Transverse colon (tissue), 4 donors: Measurements from ENCODE around the gene USP24. TPM values are rescaled to one million over a fixed set of nuclear protein-coding genes. Genes with fewer than 3 reads are reported as not detected.

Source experiments
- DNase-seq: peaks from one replicate; pipeline ENCODE4 v3.0.0-alpha.2; 2019
- H3K27ac ChIP-seq, 4 donors: fragments of 200-600 bp; sonication (generic); 2 replicates each; pipeline ENCODE4 v1.5.1; 2016 to 2018; ENCODE audit warnings: inconsistent platforms in 4 of 4
- H3K27me3 ChIP-seq: fragments of 200-600 bp; sonication (generic); 2 replicates; pipeline ENCODE4 v1.5.1; 2017; ENCODE audit warnings: inconsistent platforms
- H3K36me3 ChIP-seq, 4 donors: fragments of 200-600 bp; sonication (generic); 2 replicates each; pipeline ENCODE4 v1.5.1; 2017 to 2019; ENCODE audit warnings: inconsistent platforms in 4 of 4
- H3K4me1 ChIP-seq, 4 donors: fragments of 200-600 bp; sonication (generic); 2 replicates each; pipeline ENCODE4 v1.5.1; 2017 to 2020; ENCODE audit warnings: inconsistent platforms in 4 of 4
- H3K4me3 ChIP-seq, 4 donors: fragments of 200-600 bp; sonication (generic); 1 replicate in 1 of 4; 2 replicates in 3 of 4; pipeline versions ENCODE4 v1.5.1 to v1.6.1; 2017 to 2019; ENCODE audit warnings: inconsistent platforms in 4 of 4
- H3K9me3 ChIP-seq, 2 donors: fragments of 200-600 bp; sonication (generic); 2 replicates each; pipeline ENCODE4 v1.5.1; 2017 to 2019; ENCODE audit warnings: inconsistent platforms in 2 of 2
- CTCF ChIP-seq, 5 experiments: fragments of 200-600 bp in 3 of 5; fragments of 450-650 bp in 2 of 5; sonication (generic) in 3 of 5; IDR thresholded peaks; 1 replicate in 2 of 5; 2 replicates in 3 of 5; pipeline ENCODE4 v1.5.1; 2016 to 2017; ENCODE audit warnings: antibody characterized with exemption in 5 of 5, inconsistent platforms in 3 of 5, mild to moderate bottlenecking in 2 of 5, moderate library complexity in 1 of 5
- EP300 ChIP-seq: sonication (generic); formaldehyde crosslinking; IDR thresholded peaks from one replicate; pipeline ENCODE4 v1.6.1; 2017; ENCODE audit warnings: antibody characterized with exemption, low read depth
- POLR2A ChIP-seq: fragments of 450-650 bp; IDR thresholded peaks from one replicate; pipeline ENCODE4 v1.6.1; 2016; ENCODE audit warnings: antibody characterized with exemption, mild to moderate bottlenecking, moderate library complexity
- POLR2AphosphoS5 ChIP-seq, 3 donors: sonication (generic); formaldehyde crosslinking; IDR thresholded peaks; one replicate each; pipeline ENCODE4 v1.6.1; 2016; ENCODE audit warnings: antibody characterized with exemption in 3 of 3
- WGBS, 2 donors: methylation state at CpG; one replicate each; pipeline ENCODE4 v1.1.5; 2018; ENCODE audit warnings: low coverage in 1 of 2; 5-methylcytosine and 5-hydroxymethylcytosine counted together
- in situ Hi-C, 4 donors: fragments of 200-750 bp; cut with MboI; loops; one replicate each; pipeline versions ENCODE4 v1.15.0 to v1.15.1; 2017; ENCODE audit warnings: low sequenced_read_pairs in 3 of 4, low pct_ligation_motif_present in 1 of 4, low pct_unique_long_range_greater_than_20kb in 1 of 4
- intact Hi-C: fragments of 100-400 bp; cut with DNase I; formaldehyde crosslinking; loops from one replicate; pipeline ENCODE4 v1.15.1; 2023; ENCODE audit warnings: low total_unique reads
- total RNA-seq, 4 donors: library from RNA; depleted of rRNA; stranded (reverse); fragments of >200 nt; gene quantifications; one replicate each; pipeline ENCODE4 v1.1.0, GENCODE V29; 2016

The USP24 gene
- total RNA-seq, 4 donors from 2014 or later: 30.7 to 79.4 (median 48.9) TPM

- Histone ChIP-seq H3K4me1 (peaks cover 0 to 3% (median 0%) of the 10 kb centered on the region in 4 donors), H3K36me3 (peaks cover 0 to 25% (median 8%) of the 10 kb centered on the region in 4 donors), H3K27ac (no peak overlapping the region), H3K9me3 (no peaks in the 10 kb centered on the region), H3K27me3 (no peaks in the 10 kb centered on the region), H3K4me3 (no peak overlapping the region)
- in situ Hi-C loops: no loop called here
- intact Hi-C loops: no loop called here
- 83 to 92% methylated on average over 2 of the region's 2 CpGs for WGBS, 2 donors
- no peak for DNase-seq
- no peak for TF ChIP-seq POLR2AphosphoS5 (IDR thresholded peaks at IDR 0.05)
- no peak for TF ChIP-seq EP300
- no peak for TF ChIP-seq POLR2A
- no peak for TF ChIP-seq CTCF (IDR thresholded peaks at IDR 0.05)
Measured at GRCh38 chr1:55172272-55172671, 42.9 kb downstream of the USP24 start.

- intact Hi-C loops (no loop called here), in situ Hi-C loops (no loop called here)
- no peak overlapping the region for H3K27ac ChIP-seq
- 95 to 96% methylated on average over 3 of the region's 3 CpGs for WGBS, 2 donors
- DNase-seq: no peak
- peaks cover 0 to 3% (median 0%) of the 10 kb centered on the region in 4 donors for H3K4me1 ChIP-seq
- H3K36me3 ChIP-seq: peaks cover 0 to 20% (median 8%) of the 10 kb centered on the region in 4 donors
- H3K4me3 ChIP-seq: no peak overlapping the region
- TF ChIP-seq CTCF (IDR thresholded peaks at IDR 0.05) (no peak), EP300 (no peak), POLR2AphosphoS5 (IDR thresholded peaks at IDR 0.05) (no peak), POLR2A (no peak)
- H3K9me3 ChIP-seq: no peaks in the 10 kb centered on the region
- H3K27me3 ChIP-seq: no peaks in the 10 kb centered on the region
Measured at GRCh38 chr1:55171694-55172093, 43.5 kb downstream of the USP24 start.

DNA sequence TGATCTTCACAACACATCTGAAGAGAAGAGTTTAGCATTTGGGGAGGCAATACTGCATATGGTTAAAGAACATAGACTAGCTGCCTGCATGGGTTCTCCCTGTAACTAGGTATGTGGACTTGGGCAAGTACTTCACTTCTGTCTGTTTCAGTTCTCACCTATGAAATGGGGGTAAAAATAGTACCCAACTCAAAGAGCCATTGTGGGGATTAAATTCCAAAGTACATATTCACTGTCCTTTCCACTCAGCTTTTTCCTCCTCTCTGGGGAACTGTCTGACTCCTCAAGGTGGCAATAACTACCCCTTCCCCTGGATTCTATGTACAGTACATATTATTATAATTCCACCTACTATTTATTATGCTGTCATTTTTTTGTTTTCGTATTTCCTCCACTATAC, 44.7 kb downstream of the USP24 start:
- intact Hi-C loops: no loop called here
- TF ChIP-seq POLR2AphosphoS5 (IDR thresholded peaks at IDR 0.05): no peak
- DNase-seq: no peak
- in situ Hi-C loops: no loop called here
- peaks cover 0 to 27% (median 9%) of the 10 kb centered on the region in 4 donors for H3K36me3 ChIP-seq
- no peak overlapping the region for H3K4me3 ChIP-seq
- no peaks in the 10 kb centered on the region for H3K27me3 ChIP-seq
- H3K4me1 ChIP-seq: peaks cover 0 to 3% (median 0%) of the 10 kb centered on the region in 4 donors
- 75 to 82% methylated on average over 1 of the region's 1 CpG for WGBS, 2 donors
- H3K27ac ChIP-seq: no peak overlapping the region
- no peaks in the 10 kb centered on the region for H3K9me3 ChIP-seq

DNA sequence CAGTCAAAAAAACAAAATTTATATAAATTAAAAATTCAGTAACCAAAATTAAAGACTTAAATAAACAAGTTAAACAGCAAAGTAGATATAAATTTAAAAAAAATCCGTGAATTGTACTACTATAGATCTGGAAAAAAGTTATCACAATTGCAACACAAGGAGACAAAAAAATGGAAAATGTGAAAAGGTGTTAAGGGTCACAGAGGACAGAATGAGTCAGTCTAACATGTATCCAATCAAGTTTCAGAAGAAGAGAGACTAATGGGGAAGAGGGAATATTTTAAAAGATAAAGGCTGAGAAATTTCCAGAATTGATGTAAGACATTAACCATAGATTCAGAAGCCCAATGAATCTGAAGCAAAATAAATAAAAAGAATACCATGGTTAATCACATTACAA, 46.0 kb downstream of the USP24 start:
- Histone ChIP-seq H3K27ac (no peak overlapping the region), H3K4me1 (peaks cover 0 to 3% (median 0%) of the 10 kb centered on the region in 4 donors), H3K36me3 (peaks cover 0 to 28% (median 9%) of the 10 kb centered on the region in 4 donors), H3K9me3 (no peaks in the 10 kb centered on the region), H3K4me3 (no peak overlapping the region), H3K27me3 (no peaks in the 10 kb centered on the region)
- in situ Hi-C loops: no loop called here
- DNase-seq: no peak
- intact Hi-C loops: no loop called here
- TF ChIP-seq CTCF (IDR thresholded peaks at IDR 0.05): no peak
- no peak for TF ChIP-seq POLR2A
- no peak for TF ChIP-seq POLR2AphosphoS5 (IDR thresholded peaks at IDR 0.05)
- no peak for TF ChIP-seq EP300
- 75 to 100% methylated on average over 1 of the region's 1 CpG for WGBS, 2 donors

GRCh38 chr1:55168353-55168752, 46.8 kb downstream of the USP24 start:
- H3K36me3 ChIP-seq: peaks cover 0 to 28% (median 9%) of the 10 kb centered on the region in 4 donors
- intact Hi-C loops (no loop called here), in situ Hi-C loops (no loop called here)
- H3K4me3 ChIP-seq: no peak overlapping the region
- DNase-seq: no peak
- H3K27ac ChIP-seq: no peak overlapping the region
- H3K9me3 ChIP-seq: no peaks in the 10 kb centered on the region
- peaks cover 0 to 3% (median 0%) of the 10 kb centered on the region in 4 donors for H3K4me1 ChIP-seq
- TF ChIP-seq POLR2AphosphoS5 (IDR thresholded peaks at IDR 0.05) (no peak), CTCF (IDR thresholded peaks at IDR 0.05) (no peak), POLR2A (no peak), EP300 (no peak)
- 85 to 100% methylated on average over 3 to 4 of the region's 4 CpGs for WGBS, 2 donors
- H3K27me3 ChIP-seq: no peaks in the 10 kb centered on the region
